T-helper 1 cell treated with Interleukin-12 subunit alpha and Interleukin-12 subunit beta and Interleukin-4 antibody, amounts not matched to agents 30 μg/mL and 1 μg/mL, for 36 hours (primary cell): Measurements from ENCODE around the gene ZNF554.
"Not testable (repeated sequence)": the region's sequence is repeated elsewhere in the genome, so short reads cannot be mapped to it uniquely, and the experiment has no call there.

Source experiments
- H3K27ac Mint-ChIP-seq: one replicate; pipeline ENCODE4 v1.8.0; 2021; ENCODE audit warnings: mild to moderate bottlenecking, mixed read lengths
- H3K27me3 Mint-ChIP-seq: one replicate; pipeline ENCODE4 v1.8.0; 2021; ENCODE audit warnings: low read depth, mixed read lengths
- H3K36me3 Mint-ChIP-seq: one replicate; pipeline ENCODE4 v1.8.0; 2021; ENCODE audit warnings: low read depth, mixed read lengths
- H3K4me1 Mint-ChIP-seq: one replicate; pipeline ENCODE4 v1.8.0; 2021; ENCODE audit warnings: low read depth, mixed read lengths
- H3K4me3 Mint-ChIP-seq: one replicate; pipeline ENCODE4 v1.8.0; 2021; ENCODE audit warnings: mild to moderate bottlenecking, moderate library complexity, mixed read lengths
- H3K9me3 Mint-ChIP-seq: one replicate; pipeline ENCODE4 v1.8.0; 2021; ENCODE audit warnings: mixed read lengths

Gene ZNF554

GRCh38 chr19:2850256-2850925, 30.7 kb downstream of the ZNF554 start:
- Mint-ChIP-seq H3K9me3 (peaks cover 72% of the 10 kb centered on the region), H3K27me3 (no peaks in the 10 kb centered on the region), H3K4me3 (no peak overlapping the region), H3K27ac (no peak overlapping the region), H3K4me1 (no peaks in the 10 kb centered on the region), H3K36me3 (peaks cover 32% of the 10 kb centered on the region)

GRCh38 chr19:2852598-2852997, 32.9 kb downstream of the ZNF554 start:
- H3K36me3 Mint-ChIP-seq: peaks cover 33% of the 10 kb centered on the region
- H3K4me1 Mint-ChIP-seq: peaks cover 2% of the 10 kb centered on the region
- H3K9me3 Mint-ChIP-seq: peaks cover 63% of the 10 kb centered on the region
- H3K27me3 Mint-ChIP-seq: no peaks in the 10 kb centered on the region
- no peak overlapping the region for H3K4me3 Mint-ChIP-seq
- H3K27ac Mint-ChIP-seq: no peak overlapping the region

GRCh38 chr19:2853015-2853606, 33.4 kb downstream of the ZNF554 start:
- Mint-ChIP-seq H3K4me1 (peaks cover 2% of the 10 kb centered on the region), H3K36me3 (peaks cover 33% of the 10 kb centered on the region), H3K27me3 (no peaks in the 10 kb centered on the region), H3K9me3 (peaks cover 60% of the 10 kb centered on the region), H3K27ac (no peak overlapping the region), H3K4me3 (no peak overlapping the region)

GRCh38 chr19:2854849-2855248, 35.2 kb downstream of the ZNF554 start:
- Mint-ChIP-seq H3K36me3 (peaks cover 32% of the 10 kb centered on the region), H3K27ac (no peak overlapping the region), H3K27me3 (no peaks in the 10 kb centered on the region), H3K4me1 (peaks cover 2% of the 10 kb centered on the region), H3K9me3 (peaks cover 71% of the 10 kb centered on the region), H3K4me3 (no peak overlapping the region)

GRCh38 chr19:2856457-2857050, 36.9 kb downstream of the ZNF554 start:
- H3K4me1 Mint-ChIP-seq: peaks cover 2% of the 10 kb centered on the region
- no peak overlapping the region for H3K4me3 Mint-ChIP-seq
- no peaks in the 10 kb centered on the region for H3K27me3 Mint-ChIP-seq
- peaks cover 19% of the 10 kb centered on the region for H3K36me3 Mint-ChIP-seq
- no peak overlapping the region for H3K27ac Mint-ChIP-seq
- peaks cover 63% of the 10 kb centered on the region for H3K9me3 Mint-ChIP-seq

GRCh38 chr19:2858864-2859263, 39.2 kb downstream of the ZNF554 start:
- no peaks in the 10 kb centered on the region for H3K27me3 Mint-ChIP-seq
- peaks cover 2% of the 10 kb centered on the region for H3K4me1 Mint-ChIP-seq
- H3K9me3 Mint-ChIP-seq: peaks cover 58% of the 10 kb centered on the region
- H3K36me3 Mint-ChIP-seq: peaks cover 6% of the 10 kb centered on the region
- H3K27ac Mint-ChIP-seq: no peak overlapping the region
- no peak overlapping the region for H3K4me3 Mint-ChIP-seq

- H3K27ac Mint-ChIP-seq: no peak overlapping the region
- H3K36me3 Mint-ChIP-seq: peaks cover 2% of the 10 kb centered on the region
- no peak overlapping the region for H3K4me3 Mint-ChIP-seq
- no peaks in the 10 kb centered on the region for H3K27me3 Mint-ChIP-seq
- H3K9me3 Mint-ChIP-seq: peaks cover 50% of the 10 kb centered on the region
- H3K4me1 Mint-ChIP-seq: no peaks in the 10 kb centered on the region
Observed at GRCh38 chr19:2863816-2864215, 44.1 kb downstream of the ZNF554 start.

- Mint-ChIP-seq H3K4me1 (no peaks in the 10 kb centered on the region), H3K4me3 (no peak overlapping the region), H3K9me3 (peaks cover 47% of the 10 kb centered on the region), H3K36me3 (peaks cover 2% of the 10 kb centered on the region), H3K27ac (no peak overlapping the region), H3K27me3 (no peaks in the 10 kb centered on the region)
Observed at GRCh38 chr19:2865334-2866100, 45.8 kb downstream of the ZNF554 start.

GRCh38 chr19:2866495-2867024, 46.9 kb downstream of the ZNF554 start:
- Mint-ChIP-seq H3K27me3 (no peaks in the 10 kb centered on the region), H3K4me1 (no peaks in the 10 kb centered on the region), H3K9me3 (peaks cover 50% of the 10 kb centered on the region), H3K27ac (no peak overlapping the region), H3K4me3 (no peak overlapping the region), H3K36me3 (peaks cover 2% of the 10 kb centered on the region)

GRCh38 chr19:2867025-2867991, 47.6 kb downstream of the ZNF554 start, which contains the start of gene ZNF556:
Gene ZNF556, plus strand, starts transcription at chr19:2867335. Its CDS starts 87 bp downstream, at chr19:2867422.
- H3K27ac Mint-ChIP-seq: no peak within 1 kb of the TSS
- H3K4me3 Mint-ChIP-seq: no peak within 1 kb of the TSS
- H3K36me3 Mint-ChIP-seq: peaks cover 2% of the 10 kb centered on the region
- H3K4me1 Mint-ChIP-seq: no peaks in the 10 kb centered on the region
- peaks cover 49% of the 10 kb centered on the region for H3K9me3 Mint-ChIP-seq
- H3K27me3 Mint-ChIP-seq: no peaks in the 10 kb centered on the region

GRCh38 chr19:2869618-2870017, 50.0 kb downstream of the ZNF554 start:
- Mint-ChIP-seq H3K4me1 (no peaks in the 10 kb centered on the region), H3K27me3 (no peaks in the 10 kb centered on the region), H3K36me3 (peaks cover 2% of the 10 kb centered on the region), H3K27ac (no peak overlapping the region), H3K9me3 (peaks cover 35% of the 10 kb centered on the region), H3K4me3 (no peak overlapping the region)

- H3K4me3 Mint-ChIP-seq, H3K27me3 Mint-ChIP-seq, H3K27ac Mint-ChIP-seq, H3K36me3 Mint-ChIP-seq, H3K4me1 Mint-ChIP-seq: not testable (repeated sequence)
- H3K9me3 Mint-ChIP-seq: peaks cover 30% of the 10 kb centered on the region
Observed at GRCh38 chr19:2872175-2872574, 52.5 kb downstream of the ZNF554 start.

GRCh38 chr19:2877398-2878331, 58.0 kb downstream of the ZNF554 start:
- Mint-ChIP-seq H3K27ac (no peak overlapping the region), H3K36me3 (peaks cover 2% of the 10 kb centered on the region), H3K9me3 (peaks cover 32% of the 10 kb centered on the region), H3K4me3 (no peak overlapping the region), H3K27me3 (no peaks in the 10 kb centered on the region), H3K4me1 (no peaks in the 10 kb centered on the region)
